GM12891 (cell line): Measurements from ENCODE around the gene MYLK4.

ENCODE experiments used
- POLR2A ChIP-seq: IDR thresholded peaks from 2 replicates; pipeline ENCODE4 v1.6.1; 2011; ENCODE audit warnings: low read depth, low read length, control low read depth
- POLR2AphosphoS5 ChIP-seq: IDR thresholded peaks from 2 replicates; pipeline ENCODE4 v1.6.1; 2011; ENCODE audit warnings: low read depth, low read length, control low read depth
- TAF1 ChIP-seq: IDR thresholded peaks from 2 replicates; pipeline ENCODE4 v1.6.1; 2011; ENCODE audit warnings: low read depth, low read length, control low read depth

DNA sequence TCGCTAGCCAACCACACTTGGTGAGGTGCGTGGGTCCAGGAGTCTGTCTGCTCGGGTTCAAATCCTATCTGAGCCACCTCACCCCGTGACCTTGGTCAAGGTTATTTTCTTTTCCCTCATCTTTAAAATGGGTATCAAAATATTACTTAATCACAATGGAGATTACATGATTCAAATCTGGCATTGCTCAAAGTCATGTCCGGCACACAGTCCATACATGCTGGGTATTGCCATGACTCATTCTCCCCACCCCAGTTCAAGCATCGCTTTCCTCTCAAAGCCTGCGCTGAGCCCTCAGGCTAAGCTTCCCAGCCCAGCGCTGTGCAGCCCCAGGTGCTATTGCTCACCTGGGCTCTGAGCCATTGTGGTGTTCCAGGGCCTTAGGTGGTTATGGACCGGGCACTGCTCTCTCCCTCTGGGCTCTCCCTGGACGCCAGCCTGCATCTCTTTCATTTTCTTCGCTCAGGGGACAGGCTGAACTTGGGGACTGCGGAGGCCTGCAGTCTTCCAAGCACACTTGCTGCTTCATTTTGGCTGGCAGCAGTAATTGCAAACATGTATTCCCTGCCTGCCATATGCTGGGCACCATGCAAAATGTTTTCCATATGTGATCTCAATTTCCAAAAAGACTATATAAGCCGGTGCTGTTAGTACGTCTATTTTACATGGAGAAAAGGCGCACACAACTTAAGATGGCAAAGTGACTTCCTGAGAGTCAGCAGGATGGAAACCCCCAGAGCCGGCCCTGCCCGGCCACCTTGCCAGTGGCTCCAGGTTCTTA, 41.8 kb upstream of the MYLK4 start:
- TF ChIP-seq POLR2A = no peak
- no peak for TF ChIP-seq POLR2AphosphoS5
- TF ChIP-seq TAF1 = no peak
